Activated T-cell treated with anti-CD3 and anti-CD28 coated beads for 4 hours (primary cell): ENCODE data around the gene TCF23.
"Not testable (repeated sequence)": the region's sequence is repeated elsewhere in the genome, so short reads cannot be mapped to it uniquely, and the experiment has no call there.

Experiments
- DNase-seq: peaks from one replicate; pipeline ENCODE4 v3.0.0-alpha.2; 2020

Gene TCF23

DNA sequence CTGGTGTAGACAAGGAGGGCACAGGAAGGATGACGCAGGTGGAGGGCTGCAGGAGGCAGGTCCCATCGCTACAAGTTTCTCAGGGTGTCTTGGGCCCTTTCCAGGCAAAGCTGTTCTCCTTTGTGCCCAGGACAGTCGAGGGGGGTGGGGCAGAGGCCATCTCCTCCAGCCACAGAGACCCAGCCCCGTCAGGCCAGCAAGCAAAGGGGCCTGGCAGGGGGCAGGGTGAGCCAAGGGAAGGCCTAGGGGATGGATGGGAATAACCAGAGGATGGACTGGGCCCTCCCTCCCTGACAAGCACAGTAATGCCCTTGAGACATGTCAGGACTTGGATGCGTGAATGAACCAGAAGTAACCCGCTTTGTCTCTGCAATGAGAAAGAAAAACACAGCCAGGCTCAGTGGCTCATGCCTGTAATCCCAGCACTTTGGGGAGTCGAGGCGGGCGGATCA lies 6.3 kb downstream of the TCF23 start:
- DNase-seq, result no peak

DNA sequence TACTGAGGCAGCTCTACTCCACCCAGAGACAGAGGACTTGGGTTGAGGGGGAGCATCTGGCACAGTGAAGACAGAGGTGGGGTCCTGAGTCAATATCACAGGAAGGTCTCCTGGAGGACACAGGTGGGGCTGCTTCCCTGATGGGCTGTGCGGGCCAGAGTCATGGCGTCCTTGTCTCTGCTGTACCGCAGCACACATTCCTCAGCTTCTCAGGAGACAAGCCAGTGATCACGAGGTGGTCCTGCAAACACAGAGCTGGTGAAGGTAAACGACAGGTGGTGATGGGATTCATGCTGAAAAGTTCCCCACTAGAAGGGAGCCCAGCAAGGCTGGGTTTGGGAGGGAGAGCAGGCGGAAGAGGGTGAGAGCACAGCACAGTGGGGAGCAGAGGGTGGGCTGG lies 9.7 kb downstream of the TCF23 start:
- DNase-seq, result no peak

DNA sequence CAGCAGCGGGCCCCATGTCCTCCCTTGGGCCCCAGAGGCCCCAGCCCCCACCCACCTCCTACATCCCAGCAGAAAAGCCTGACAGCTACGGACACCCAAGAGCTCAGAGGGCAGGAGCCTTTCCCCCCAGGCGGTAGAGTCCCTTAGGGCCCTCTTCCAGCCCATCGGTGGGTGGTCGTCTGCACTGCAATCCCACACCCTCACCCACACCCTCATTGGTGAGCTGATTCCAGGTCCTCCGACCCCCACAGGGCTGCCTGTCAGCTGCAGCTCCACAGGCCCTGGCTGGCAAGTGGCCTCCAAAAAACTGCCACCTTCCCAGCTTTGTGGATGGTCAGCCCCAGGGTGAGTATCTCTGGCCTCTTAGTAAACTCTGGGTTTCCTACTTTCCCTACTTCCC lies 10.5 kb downstream of the TCF23 start:
- DNase-seq, result no peak

DNA sequence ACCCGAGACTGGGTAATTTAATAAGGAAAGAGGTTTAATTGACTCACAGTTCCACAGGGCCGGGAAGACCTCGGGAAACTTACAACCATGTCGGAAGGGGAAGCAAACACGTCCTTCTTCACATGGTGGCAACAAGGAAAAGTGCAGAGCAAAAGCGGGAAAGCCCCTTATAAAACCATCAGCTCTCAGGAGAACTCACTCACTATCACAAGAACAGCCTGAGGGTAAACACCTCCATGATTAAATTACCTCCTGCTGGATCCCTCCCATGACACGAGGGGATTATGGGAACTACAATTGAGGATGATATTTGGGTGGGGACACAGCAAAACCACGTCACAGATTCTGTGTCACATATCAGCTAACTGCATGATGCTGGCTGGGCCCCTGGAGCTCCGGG lies 11.4 kb downstream of the TCF23 start:
- DNase-seq, result no peak

DNA sequence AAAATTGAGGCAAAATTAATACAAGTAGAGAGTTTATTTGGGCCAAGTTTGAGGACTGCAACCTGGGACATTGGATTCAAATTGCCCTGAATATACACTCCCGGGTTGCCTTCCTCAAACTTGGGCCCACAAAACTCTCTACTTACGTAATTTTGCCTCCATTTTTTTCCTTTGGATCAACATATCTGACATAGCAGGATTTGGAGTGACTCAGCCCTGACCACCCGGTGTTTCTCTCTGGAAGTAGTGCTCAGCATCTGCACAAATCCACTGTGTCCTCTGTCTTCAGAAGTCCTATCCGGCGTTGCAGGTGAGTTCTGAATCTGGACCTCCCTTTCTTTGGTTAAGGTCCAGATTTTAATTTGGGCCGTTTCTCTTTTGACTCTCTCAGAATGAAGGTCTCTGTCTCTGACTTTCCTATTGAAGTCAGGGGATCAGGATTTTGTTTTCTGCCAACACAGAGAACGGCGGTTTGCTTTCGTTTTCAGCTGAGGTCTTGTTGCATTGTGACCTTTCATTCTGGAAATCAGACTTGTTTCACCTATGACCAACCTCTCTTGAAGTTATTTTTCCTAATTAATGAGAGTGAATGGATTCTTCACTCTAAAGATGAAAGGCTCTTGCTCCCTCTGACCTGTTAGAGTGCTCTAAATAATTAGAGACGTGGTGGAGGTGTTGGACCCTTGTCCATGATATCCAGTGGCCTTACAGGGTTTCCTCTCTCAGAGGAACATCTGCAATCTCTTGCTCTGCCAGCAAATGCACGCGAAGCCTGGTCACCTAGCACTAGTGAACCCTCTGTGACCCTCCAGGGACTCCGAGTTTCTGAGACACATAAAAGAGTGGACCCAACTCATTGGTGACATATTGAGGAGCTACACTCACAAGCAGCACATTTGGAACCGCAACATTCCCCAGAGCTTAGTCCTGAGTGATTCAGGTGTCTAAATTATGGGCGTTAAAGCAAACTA lies 13.6 kb downstream of the TCF23 start:
- no peak for DNase-seq

DNA sequence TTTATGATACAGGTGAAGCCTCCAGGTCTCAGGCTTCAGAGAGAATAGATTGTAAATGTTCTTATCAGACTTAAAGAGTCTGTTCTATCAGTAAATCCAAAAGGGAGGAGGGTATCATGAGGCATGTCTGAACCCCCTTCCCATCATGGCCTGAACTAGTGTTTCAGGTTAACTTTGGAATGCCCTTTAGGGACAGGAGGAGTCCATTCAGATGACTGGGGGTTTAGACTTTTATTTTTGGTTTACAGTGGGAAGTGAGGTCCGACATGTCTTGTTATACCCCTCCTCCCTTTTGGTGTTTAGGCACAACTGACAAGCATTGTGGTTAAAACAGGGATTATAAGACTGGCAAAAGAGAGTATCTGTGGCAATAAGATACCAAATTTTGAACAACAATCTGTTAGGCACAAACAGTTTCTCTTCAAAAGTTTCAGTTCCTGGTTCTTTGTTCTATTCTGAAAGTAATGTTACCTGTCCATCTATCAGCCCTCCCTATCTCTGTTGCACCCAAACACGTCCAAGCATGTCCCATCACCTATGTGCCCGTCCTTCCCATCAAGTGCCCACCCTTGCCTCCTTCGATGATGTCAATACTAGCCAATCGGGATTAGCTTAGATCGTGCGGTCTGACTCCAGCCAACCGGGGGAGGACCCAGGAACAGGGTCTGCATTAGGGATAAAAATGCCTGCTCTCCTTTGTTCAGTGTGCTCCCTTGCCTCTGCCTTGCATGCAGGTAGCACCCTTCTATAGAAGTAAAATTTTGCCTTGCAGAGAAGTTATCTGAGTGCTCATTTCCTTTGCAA lies 16.4 kb downstream of the TCF23 start:
- no peak for DNase-seq

DNA sequence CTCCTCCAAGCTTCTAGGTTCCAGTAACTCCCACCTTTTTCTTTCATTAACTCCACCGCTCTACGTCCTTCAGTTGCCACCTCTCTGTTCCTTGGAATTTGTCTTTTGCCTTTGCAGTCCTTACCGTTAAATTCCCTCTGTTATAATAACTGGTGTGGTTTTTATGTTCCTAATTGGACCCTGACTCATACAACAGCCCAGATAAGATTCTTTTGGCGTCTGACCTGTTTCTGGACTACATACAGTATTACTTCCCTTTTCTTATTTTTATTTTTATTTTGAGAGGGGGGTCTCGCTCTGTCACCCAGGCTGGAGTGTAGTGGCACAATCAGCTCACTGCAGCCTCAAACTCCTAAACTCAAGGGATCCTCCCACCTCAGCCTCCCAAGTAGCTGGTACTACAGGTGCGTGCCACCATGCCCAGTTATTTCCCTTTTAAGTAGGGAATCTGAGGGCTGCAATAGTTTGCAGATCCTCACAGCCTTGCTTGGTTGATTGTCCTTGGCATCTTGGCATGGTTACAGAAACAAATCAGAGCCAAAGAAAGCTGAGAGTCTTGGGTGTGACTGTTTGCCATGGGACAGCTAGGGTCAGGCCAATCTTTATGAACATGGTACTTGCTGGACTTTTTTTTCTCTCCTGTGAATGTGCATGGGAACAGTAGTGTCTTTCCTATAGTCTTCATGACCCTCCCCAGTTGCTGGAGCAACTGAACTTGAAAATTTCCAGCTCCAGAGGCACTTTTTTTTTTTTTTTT lies 22.0 kb downstream of the TCF23 start:
- DNase-seq, result no peak

DNA sequence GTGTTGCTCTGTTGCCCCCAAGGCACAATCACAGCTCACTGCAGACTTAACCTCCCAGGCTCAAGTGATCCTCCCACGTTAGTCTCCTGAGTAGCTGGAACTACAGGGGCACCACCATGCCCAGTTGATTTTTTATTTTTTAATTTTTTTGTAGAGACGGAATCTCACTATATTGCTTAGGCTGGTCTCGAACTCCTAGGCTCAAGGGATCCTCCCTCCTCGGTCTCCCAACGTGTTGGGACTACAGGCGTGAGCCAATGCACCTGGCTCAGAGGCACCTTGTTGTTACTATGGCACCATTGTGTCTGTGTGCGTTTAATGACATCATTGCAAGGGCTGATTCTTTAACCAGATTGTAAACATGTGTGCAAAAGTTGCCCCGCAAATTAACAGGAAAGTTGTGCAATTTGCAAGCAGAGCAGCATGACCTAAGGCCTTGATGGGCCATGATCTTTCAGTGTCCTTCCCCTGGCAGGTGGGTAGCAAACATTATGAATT lies 22.6 kb downstream of the TCF23 start:
- DNase-seq, result no peak

DNA sequence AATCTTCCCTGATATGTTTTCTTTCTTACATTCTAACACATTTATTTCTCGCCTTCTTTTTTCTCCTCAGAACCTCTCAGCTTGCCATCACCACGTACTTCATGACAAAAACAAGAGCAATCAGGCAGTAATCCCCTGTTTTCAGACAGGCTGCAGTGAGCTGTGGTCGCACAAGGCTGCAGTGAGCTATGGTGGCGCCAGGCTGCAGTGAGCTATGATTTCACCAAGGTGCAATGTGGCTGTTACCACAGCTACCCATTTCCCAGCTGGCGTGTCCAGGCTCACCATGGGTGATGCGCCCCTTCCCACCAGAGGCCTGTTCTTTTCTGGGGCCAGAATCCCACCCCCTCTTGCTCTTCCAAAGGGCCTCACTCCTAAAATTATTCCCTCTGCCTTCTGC lies 25.8 kb downstream of the TCF23 start:
- DNase-seq, result no peak

DNA sequence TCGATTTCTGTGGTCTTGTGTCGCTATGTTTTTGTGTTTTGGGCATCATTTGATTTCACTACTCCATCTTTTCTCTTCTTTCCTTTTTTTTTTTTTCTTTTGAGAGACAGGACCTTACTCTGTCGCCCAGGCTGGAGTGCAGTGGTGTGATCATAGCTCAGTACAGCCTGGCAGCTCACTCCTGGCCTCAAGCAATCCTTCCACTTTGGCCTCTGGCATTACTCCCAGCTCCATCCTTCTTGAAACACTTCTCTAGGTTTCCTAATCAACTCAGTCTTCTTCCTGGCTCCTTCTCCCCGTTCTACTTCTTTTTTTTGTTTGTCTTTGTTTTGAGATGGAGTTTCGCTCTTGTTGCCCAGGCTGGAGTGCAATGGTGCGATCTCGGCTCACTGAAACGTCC lies 26.5 kb downstream of the TCF23 start:
- no peak for DNase-seq

DNA sequence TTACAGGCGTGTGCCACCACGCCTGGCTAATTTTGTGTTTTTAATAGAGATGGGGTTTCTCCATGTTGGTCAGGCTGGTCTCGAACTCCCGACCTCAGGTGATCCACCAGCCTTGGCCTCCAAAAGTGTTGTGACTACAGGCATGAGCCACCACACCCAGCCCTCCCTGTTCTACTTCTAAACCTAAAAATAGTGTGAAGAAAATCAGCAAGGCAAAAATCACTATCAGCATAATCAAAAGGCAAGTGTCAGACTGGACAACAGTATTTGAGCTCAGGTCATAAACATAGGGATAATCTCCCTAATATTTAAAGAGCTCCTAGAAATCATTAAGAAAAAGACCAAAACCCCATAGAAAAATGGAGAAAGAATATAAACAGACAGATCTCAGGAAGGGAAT lies 27.0 kb downstream of the TCF23 start:
- not testable (repeated sequence) for DNase-seq

DNA sequence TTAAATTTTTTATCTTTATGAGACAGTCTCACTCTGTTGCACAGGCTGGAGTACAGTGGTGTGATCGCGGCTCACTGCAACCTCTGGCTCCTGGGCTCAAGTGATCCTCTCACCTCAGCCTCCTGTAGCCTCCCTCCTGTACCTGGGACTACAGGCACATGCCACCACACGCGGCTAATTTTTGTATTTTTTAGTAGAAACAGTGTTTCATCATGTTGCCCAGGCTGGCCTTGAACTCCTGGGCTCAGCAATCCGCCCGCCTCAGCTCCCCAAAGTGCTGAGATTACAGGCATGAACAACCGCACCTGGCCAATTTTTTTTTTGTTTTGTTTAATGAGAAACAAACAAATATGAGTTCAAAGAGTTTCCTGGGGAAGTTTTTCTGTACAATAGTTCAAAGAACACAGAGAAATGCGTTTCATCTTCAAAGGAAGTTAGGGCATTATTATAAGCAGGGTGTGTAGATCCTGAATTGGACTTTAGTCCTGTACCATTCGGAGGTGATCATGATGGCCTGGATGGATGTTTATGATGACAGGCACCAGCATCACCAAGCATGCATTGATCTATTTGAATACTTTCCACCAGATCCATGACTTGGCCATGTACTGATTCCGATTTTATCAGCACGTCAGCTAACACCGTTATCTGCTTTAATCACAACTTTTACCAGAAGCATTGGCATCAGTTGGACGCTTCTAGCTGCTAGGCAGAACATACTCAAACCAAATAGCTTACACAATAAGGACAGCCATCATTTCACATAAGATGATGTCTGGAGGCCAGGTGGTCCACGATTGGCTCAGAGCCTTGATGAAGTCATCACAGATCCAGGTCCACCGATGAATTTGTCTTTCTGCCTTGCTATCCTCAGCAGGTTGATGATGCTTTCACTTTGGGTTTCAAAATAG lies 28.9 kb downstream of the TCF23 start:
- no peak for DNase-seq

DNA sequence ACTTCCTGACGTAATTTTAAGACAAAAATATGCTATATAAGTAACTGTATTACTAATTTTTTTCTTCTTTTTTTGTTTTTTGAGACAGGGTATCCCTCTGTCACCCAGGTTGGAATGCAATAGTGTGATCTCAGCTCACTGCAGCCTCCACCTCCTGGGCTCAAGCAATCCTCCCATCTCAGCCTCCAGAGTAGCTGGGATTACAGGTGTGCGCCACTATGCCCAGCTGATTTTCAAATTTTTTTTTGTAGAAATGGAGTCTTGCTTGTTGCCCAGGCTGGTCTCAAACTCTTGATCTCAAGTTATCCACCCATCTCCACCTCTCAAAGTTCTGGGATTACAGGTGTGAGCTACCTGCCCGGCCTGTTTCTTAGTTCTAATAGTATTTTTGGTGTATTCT lies 29.7 kb downstream of the TCF23 start:
- DNase-seq, result no peak

DNA sequence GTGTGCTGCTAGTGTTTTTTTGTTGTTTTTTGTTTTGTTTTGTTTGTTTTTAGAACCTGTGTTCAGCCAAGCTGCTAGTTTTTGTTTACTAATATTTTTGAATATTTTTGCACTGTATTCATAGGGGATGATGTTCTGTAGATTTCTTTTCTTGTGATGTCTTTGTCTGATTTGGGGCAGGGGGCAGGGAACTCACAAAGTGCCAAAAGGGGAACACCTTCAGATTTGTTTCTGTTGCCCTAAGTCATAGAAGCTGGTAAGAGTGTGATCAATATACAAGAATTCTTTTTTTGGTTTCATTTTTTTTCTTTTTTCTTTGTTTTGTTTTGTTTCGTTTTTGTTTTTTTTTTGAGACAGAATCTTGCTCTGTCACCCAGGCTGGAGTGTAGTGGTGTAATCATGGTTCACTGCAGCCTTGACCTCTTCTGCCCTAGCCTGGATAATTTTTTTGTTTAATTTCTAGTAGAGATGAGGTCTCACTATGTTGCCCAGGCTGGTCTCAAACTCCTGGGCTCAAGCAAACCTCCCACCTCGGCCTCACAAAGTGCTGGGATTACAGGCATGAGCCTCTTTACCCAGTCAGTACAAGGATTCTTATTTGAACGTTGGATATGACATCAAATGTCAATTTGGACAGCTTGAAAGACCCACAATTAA lies 30.7 kb downstream of the TCF23 start:
- DNase-seq, result no peak

DNA sequence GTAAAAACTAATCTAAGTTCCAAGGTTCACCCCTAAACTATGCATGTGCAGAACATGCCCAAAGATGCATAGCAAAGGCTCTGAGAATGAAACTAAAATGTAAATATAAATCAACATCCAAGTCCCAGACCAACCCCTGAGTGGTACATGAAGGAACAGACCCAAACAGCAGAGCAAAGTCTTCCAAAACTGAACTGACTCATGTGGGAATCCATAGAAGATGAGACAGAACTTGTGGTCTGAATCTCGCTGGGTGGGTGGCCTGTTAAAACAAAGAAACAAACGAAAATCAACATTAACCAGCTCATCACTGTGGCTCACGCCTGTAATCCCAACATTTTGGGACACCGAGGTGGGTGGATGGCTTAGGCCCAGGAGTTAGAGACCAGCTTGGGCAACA lies 33.5 kb downstream of the TCF23 start:
- no peak for DNase-seq

DNA sequence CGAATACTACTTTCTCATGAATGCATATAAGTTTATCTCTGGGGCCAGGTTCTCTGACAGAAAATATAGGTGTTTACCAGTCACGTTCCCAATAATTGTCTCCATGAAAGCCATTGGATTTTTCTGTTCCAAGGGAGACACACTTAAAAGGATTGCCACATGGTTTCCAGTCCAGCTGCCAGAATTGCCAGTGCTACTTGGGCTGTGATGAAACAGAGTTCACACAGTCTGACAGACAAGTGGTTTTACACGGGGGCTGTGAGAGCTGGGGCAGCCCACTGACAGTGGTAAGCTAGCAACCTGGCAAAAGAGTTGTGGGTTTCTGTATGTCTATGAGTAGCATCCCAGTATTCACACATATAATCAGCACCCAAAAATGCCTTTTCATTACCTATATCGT lies 35.3 kb downstream of the TCF23 start:
- no peak for DNase-seq

DNA sequence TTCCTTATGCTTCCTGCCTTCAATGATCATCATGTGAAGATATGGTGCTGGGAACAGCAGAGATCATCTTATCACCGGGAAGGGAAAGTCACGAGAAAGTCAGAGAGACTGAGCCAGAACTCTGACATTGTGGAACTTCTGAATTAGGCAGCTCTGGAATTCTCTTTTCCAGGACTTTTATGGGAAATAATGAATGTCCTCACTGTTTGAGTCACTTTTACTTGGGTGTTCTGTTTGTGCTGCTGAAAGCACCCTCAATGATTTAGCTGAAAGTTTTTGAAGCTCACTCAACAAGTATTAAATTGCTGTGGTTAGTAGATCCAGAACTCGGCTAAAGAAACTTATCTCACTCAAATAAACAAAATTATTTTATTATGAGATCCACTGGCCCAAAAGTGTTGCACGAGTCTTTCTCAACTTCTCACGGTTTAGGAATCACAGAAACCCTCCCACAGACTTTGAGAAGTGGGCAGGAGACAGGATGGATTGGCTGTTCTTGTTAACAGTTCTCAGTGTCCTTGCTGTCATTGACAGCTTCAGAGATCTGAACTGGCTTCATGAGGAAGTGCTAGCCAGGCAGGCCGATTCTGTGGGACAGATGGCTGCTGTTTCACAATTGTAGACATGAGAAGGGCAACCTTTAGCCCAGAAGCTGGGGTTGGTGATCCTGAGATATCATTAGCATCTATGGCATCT lies 36.7 kb downstream of the TCF23 start:
- DNase-seq, result no peak

DNA sequence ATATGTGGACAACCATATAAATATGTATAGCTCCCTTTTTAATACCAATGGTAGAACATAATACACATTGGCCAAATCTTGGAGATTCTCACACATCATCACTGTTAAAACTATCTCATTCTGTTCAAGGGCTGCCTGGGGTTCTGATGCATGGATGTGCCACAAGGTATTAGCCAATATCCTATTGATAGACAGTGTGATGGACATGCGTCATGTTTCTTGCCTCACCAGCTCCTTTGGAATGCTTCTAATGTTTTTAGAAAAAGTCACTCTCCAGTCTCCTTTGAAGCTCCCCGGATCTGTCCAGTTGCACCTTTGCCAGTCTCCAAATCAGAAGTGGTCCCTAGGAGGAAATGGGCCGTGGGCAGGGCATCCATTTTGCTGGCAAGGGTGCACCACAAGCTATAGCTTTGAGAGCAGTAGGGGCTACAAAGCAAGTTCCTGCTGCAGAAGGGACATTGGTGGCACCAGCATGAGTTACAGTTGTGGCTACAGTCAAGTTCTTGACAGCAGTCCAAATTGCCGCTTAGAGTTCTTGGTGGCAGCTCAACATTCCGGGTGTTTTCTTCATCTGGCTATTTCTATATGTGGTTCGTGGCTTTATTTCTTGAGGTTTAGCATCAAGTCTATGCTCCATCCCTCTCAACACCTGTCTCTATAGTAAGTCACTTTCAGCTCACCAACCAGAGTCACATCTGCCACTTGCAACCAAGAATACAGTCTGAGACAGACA lies 38.0 kb downstream of the TCF23 start:
- no peak for DNase-seq

DNA sequence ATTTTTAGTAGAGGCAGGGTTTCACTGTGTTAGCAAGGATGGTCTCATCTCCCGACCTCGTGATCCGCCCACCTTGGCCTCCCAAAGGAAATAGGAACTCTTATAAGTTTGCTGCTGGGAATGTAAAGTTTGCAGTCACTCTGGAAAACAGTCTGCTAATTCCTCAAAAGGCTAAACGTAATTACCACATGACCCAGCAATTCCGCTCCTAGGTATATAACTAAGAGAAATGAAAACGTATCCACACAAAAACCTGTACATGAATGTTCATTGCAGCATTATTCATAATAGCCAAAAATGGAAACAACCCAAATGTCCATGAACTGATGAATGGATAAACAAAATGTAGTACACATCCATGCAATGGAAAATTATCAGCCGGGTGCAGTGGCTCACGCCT lies 41.2 kb downstream of the TCF23 start:
- no peak for DNase-seq
